Measurements from ENCODE around the gene CCP110. TPM values are rescaled to one million over a fixed set of nuclear protein-coding genes. Genes with fewer than 3 reads are reported as not detected.
A peak's percentile ranks its signal among the peaks of the same experiment; 100 is the strongest.

Gene CCP110
- total and polyA plus RNA-seq, 9 donors = 10.8 to 22.5 (median 14.9) TPM

GRCh38 chr16:19599968-19600716, 76.4 kb downstream of the CCP110 start:
- no peak overlapping the region for H3K4me3 ChIP-seq (ENCODE audit: low read length)
- 94% methylated on average over 2 of the region's 5 CpGs for WGBS (ENCODE audit: insufficient coverage)
- no peak overlapping the region for H3K27ac ChIP-seq (ENCODE audit: low read length)
- peaks cover 33% of the 10 kb centered on the region for H3K36me3 ChIP-seq (ENCODE audit: control insufficient read depth, insufficient read depth, low read length)
- no peak for DNase-seq
- H3K4me1 ChIP-seq (ENCODE audit: control insufficient read depth, insufficient read depth, low read length) = peaks cover 8% of the 10 kb centered on the region
- H3K27me3 ChIP-seq (ENCODE audit: control insufficient read depth, insufficient read depth, low read length) = no peaks in the 10 kb centered on the region
- no peaks in the 10 kb centered on the region for H3K9me3 ChIP-seq (replicated peaks; ENCODE audit: control insufficient read depth, low read depth, low read length)

- peaks cover 25% of the 10 kb centered on the region for H3K36me3 ChIP-seq (ENCODE audit: control insufficient read depth, insufficient read depth, low read length)
- DNase-seq = peak; percentile 59
Observed at GRCh38 chr16:19601083-19601976, 77.6 kb downstream of the CCP110 start.

More at GRCh38 chr16:19601083-19601976, 77.6 kb downstream of the CCP110 start:
- no peak overlapping the region for H3K4me3 ChIP-seq (ENCODE audit: low read length)
- H3K9me3 ChIP-seq (replicated peaks; ENCODE audit: control insufficient read depth, low read depth, low read length) = no peaks in the 10 kb centered on the region
- no peaks in the 10 kb centered on the region for H3K27me3 ChIP-seq (ENCODE audit: control insufficient read depth, insufficient read depth, low read length)
- peaks cover 8% of the 10 kb centered on the region for H3K4me1 ChIP-seq (ENCODE audit: control insufficient read depth, insufficient read depth, low read length)
- 70% methylated on average over 7 of the region's 13 CpGs for WGBS (ENCODE audit: insufficient coverage)
- H3K27ac ChIP-seq (ENCODE audit: low read length) = no peak overlapping the region

Other genes starting within 250 kb of the CCP110 start
- not detected for gene CLEC19A, start 238.2 kb upstream of the CCP110 start, total RNA-seq
- gene CLEC19A, start 238.2 kb upstream of the CCP110 start, polyA plus RNA-seq (ENCODE audit: insufficient read depth in 1 of 8, insufficient read length in 8 of 8, low replicate concordance in 1 of 8) = under 1 TPM in 5 of 8 donors, not detected in 3; 0.08 to 0.19 (median 0.13) TPM
- gene TMC5, start 106.1 kb upstream of the CCP110 start, total RNA-seq = 0.04 TPM
- gene TMC5, start 106.1 kb upstream of the CCP110 start, polyA plus RNA-seq (ENCODE audit: insufficient read depth in 1 of 8, insufficient read length in 8 of 8, low replicate concordance in 1 of 8) = 1 to 10 TPM in 1 of 8 donors, under 1 TPM in 6, not detected in 1; 0.11 to 4.2 (median 0.29) TPM
- gene GDE1, start 1.8 kb upstream of the CCP110 start, total RNA-seq = 39.4 TPM
- 10 to 100 TPM; 49.4 to 56.0 (median 50.9) TPM for gene GDE1, start 1.8 kb upstream of the CCP110 start, polyA plus RNA-seq (ENCODE audit: insufficient read depth in 1 of 8, insufficient read length in 8 of 8, low replicate concordance in 1 of 8)
- gene VPS35L, start 31.8 kb downstream of the CCP110 start, total RNA-seq = 23.6 TPM
- 10 to 100 TPM; 30.4 to 39.8 (median 34.3) TPM for gene VPS35L, start 31.8 kb downstream of the CCP110 start, polyA plus RNA-seq (ENCODE audit: insufficient read depth in 1 of 8, insufficient read length in 8 of 8, low replicate concordance in 1 of 8)
- gene KNOP1, start 194.3 kb downstream of the CCP110 start, total RNA-seq = 23.5 TPM
- gene KNOP1, start 194.3 kb downstream of the CCP110 start, polyA plus RNA-seq (ENCODE audit: insufficient read depth in 1 of 8, insufficient read length in 8 of 8, low replicate concordance in 1 of 8) = 10 to 100 TPM; 22.3 to 40.2 (median 25.7) TPM
- 10.2 TPM for gene IQCK, start 194.3 kb downstream of the CCP110 start, total RNA-seq
- 10 to 100 TPM; 13.3 to 15.2 (median 14.7) TPM for gene IQCK, start 194.3 kb downstream of the CCP110 start, polyA plus RNA-seq (ENCODE audit: insufficient read depth in 1 of 8, insufficient read length in 8 of 8, low replicate concordance in 1 of 8)

All from muscle of leg (tissue), 11 donors.